Measurements from ENCODE around the gene MYO7B.

Gene MYO7B

DNA sequence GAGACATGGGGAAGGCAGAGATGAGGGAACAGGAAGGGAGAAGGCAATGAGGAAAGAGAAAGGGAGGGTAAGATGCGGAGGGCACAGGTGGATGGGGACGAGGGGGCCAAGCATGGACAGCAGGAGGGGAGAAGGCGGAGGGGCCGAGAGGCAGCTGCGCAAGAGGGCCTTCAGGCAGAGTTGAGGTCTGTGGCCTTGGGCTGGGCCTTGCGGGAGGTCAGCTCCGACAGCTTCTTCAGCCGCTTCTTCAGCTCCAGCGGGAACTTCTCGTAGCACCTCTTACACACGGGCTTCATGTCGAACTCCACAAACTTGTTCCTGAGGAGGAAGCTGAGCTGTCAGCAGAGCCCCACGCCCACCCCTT lies 103.6 kb downstream of the MYO7B start:
- DNase-seq: no peak

DNA sequence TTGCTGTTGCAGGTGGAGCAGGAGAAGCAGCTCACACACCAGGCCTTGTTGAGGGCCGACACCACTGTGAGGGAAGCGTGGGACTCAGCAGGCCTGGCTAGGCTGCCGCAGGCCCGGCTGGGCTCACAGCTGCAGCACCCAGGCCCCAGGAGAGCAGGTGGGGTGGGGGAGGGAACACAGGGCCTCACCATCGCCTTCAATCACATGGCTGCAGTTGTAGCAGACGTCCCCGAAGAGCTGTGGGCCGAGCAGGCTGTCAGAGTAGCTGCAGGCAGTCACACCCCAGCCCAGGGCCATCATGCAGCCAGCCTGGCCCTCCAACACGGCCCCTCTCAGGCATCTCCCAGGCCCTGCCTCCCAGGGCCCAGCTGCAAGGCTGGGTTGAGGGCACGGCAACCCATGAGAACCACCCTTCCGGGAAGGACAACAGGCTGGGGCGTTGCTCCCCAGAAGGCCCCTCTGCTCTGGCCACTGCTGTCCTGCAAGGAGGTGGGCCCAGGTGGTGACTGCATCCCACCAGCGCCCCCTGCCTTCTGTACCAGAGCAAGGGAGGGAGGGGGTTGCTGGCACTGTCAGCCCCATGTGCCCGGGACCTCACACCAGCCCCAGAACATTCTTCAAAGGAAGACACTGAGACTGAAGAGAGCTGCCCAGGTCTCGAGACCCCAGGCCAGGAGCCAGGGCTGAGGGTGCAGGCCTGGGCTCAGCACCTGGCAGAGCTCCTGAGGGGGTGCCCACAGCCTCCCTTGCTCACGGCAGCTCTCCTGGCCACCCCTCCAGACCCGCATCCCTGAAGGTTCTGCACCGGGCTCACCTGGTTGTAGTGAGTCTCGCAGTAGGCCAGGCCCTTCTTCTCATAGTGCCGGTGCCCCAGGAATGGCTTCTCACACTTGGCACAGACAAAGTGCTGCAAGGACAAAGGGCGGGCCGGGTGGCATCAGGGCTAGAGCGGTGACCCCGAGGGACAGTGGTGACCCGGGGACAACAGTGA lies 104.9 kb downstream of the MYO7B start:
- peak; percentile 9 for DNase-seq

DNA sequence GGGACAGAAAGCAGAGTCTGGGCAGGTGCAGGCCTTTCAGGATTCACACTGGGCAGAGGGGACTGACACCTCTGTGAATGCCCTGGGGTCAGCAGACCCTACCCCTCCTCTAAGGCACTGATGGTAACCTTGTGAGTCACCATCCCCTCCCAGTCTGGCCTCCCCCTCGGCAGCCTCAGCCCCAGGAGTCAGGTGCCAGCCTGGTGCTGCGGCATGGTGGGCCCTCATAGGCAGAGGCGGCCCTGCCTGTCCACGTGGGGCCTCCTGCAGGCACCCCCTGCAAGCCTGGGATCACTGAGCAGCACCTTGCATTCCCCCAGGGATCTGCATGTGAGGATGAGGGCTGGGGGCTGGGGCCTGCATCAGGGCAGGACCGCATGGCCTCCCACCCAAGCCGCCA lies 105.7 kb downstream of the MYO7B start:
- peak; percentile 8 for DNase-seq

DNA sequence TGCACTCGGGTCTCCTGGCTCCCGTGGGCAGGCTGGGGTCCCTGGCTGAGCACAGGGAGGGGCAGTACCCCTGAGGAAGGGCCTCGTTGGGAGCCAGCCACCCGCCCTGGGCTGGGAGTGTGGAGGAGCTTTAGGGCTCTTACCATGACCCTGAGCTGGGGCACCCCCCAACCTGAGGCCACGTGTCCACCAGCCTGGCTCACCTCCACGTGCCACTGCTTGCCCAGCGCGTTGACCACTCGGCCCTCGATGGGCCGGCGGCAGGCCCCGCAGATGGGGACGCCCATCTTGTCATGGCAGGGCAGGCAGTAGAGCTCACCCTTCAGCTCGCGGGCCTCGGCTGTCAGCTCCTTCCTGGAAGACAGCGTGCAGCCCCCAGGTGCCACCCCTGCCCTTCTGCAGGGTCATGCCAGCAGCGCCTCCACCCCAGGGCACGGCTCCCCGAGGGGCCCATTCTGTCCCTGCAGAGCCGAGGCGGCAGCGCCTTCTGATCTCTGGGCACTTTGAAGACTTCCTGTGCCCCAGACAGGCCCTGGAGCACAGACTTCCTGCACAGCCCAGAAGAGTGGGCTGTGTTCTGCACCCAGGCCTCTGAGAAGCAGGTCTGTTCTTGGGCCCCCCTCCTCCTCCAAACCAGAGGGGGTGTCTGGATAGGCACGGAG lies 106.5 kb downstream of the MYO7B start:
- peak; percentile 51 for DNase-seq

DNA sequence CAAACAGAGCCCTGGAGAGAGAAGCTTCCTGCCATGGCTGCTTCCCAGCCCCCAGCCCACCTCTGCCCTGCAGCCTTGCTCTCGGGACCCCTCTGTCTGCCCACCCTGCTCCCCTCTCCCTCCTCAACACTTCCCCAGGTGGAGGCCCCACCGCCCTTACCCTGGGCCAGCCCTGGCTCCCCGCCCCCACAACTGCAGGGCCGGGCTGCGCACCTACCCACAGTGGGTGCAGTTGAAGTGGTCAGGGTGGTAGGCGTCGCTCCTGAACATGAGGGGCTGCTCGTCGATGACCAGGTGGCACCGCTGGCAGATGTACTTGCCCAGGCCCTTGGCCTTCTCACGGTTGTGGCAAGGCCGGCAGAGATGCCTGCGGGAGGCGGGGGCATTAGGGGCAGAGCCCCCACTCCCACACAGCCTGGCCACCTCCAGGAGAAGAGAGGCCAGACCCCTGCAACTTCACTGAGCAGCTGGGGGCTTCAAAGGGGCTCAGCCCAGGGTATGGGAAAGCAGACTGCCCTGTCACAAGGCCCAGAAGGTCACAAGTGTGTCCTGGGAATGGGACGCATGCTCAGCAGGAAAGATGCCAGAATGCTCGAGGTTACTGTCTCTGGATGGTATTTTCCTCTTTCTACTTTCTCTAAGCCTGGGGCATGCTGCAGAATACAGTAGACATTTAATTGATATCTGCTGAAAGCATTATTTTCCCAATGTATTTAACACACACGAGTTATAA lies 107.4 kb downstream of the MYO7B start:
- no peak for DNase-seq

DNA sequence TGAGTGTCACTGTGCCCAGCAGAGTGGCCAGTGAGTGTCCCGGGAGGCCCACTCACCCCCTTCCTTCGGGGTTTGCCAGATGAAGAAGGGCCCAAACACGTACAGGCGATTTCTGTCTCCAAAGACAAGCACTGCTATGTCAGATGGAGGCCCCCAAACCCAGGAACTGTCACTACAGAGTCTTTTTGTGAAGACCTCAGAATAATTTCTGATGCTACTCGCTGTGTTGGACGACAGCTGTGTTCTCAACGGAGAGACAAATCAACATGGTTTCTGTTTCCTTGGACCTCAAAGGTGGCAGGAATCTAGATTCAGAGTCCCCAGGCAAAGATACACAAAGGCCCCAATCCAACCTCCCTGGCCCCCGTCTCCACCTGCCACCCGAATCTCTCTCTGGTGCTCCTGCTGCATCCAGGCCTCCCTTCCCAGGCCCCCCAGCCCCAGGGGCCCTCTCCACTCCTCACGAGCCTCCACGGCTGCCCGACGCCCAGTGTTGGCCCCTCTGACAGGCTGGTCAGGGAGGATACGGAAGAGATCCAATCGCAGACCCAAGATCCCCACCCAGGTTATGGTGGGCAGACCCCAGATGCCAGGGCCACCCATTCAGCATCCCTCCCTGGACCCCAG lies 108.1 kb downstream of the MYO7B start:
- DNase-seq: no peak

DNA sequence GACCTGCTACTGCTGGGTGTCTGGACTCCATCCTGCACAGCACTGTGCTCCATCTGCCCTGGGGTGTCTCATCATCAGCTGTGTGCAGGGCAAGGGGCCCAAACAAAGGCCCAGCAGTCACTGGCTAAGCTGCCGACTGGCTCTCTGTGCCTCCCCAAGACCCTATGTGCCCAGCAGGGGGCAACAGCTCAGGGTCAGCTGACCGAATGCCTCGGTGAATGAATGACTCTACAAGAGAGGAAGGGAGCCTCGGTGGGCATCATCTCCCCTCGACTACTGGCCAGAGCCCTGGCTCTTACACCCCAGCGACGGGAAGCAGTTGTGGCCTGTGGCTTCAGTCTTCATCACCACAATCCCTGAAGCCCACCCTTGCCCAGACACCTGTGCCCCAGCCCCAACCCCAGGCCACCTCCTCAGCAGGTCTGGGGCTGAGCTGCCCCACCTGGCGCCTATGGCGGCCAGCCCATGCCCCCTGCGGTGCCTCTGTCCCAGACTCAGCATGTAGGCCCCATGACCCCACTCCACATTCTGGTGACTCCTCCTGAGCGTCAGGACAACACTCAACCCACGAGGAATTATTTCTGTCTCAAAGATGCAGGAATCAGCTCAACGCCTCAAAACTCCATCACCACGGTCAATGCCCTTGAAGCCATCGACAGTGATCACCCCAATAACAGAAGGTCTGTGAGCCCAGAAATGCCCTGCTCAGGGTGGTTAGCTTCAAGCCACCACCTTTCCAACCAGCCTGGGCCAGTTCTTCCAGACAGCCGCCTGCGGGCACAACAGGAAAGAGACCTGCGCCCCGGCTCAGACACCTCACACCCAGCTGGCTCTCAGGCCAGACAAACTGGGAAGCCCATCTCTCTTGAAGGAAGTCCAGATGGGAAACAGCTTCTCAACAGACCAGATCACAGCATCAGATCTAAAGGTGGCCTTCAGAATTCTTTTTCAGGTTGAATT lies 108.9 kb downstream of the MYO7B start:
- DNase-seq: no peak

DNA sequence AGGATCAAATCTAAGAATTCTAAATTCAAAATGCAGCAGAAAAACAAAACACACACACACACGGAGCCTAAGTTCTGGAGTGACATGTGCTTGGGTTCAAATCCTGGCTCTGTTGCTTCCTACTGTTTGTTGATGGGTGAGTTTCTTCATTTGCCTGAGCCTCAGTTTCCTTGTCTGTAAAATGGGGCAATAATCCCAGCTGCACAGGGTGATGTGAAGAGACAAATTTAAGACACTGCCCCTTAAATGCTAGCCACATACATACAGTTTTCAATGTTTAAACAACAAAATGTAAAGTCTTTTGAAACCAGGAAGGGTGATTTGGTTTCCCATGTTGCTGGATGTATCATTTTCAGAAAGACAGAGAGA lies 109.5 kb downstream of the MYO7B start:
- no peak for DNase-seq

DNA sequence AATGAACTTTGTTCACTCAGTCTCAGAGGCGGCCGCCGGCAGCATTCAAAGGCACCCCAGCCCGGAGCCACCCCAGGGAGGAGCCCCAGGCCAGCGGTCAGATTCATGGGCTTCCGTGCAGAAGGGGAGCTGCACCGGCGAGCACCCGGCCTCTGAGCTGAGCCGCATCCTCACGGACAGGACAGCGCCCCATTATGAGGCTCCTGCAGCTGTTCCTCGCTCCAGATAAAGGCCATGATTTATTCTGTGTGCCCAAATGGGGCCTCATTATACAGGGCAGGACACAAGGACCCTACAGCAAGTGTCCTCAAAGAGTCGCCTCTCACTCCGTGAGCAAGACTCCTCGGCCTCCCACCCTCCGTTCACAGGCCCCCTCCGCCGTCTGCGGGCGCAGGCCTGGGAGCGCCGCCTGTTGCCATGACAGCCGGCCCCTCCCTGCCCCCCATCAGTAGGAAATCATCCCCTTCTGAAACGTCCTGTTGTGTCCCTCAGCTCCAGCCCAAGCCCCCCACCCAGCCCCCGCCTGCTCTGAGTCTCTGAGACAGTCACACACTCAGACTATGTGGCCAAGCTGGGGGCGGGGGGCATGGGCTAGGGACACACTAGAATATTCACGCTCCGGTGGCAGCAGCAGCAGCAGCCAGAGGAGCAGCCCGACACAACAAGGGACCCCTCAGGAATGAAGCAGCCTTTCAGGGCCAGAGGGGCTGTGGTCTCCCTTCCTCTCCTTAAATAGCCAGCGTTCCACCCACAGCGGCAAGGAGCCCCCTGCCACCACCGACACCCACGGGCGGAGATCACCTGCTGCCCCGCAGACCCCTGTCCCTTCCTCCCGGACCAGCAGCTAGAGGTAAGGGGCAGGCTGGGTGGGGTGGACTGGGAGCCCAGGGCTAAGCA lies 110.2 kb downstream of the MYO7B start, which contains the start of gene GPR17:
TSS of gene GPR17 (plus strand) at position 759 of the 897 bp plus-strand sequence. CDS start 4,583 bp downstream, outside the sequence.
- no peak for DNase-seq

DNA sequence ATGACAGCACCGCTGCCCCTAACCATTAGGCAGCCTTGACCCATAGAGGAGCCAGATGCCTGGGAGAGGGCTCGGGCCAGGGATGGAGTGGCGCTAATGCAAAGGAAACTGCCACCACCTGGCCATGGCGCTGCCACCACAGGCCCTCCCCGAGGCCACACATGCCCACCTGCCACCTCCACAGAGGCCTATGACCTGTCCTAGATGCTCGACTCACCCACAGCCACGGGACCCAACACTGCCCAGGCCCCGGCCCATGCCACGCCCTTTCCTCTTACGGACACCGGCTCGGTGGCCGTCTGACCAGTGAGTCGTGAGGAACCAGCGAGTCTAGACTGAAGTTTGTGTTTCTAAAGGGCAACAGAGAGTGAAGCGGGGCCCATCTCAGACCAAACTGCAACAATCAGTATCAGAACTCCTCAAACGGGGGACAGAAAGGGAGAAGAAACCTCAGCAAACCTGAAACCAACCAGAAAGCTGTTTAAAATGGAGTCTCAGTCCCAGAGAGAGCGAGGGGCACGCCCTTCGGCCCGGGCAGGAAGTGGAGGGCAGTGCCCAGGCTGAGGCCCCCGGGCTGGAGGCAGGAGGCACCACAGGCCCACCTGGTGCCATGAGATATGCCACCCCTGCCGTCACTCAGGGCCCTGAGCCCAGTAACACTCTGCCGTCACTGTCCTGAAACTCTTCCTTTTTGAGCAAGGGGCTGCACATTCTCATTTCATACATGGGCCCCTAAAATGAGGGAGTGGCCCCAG lies 111.2 kb downstream of the MYO7B start:
- DNase-seq: no peak

DNA sequence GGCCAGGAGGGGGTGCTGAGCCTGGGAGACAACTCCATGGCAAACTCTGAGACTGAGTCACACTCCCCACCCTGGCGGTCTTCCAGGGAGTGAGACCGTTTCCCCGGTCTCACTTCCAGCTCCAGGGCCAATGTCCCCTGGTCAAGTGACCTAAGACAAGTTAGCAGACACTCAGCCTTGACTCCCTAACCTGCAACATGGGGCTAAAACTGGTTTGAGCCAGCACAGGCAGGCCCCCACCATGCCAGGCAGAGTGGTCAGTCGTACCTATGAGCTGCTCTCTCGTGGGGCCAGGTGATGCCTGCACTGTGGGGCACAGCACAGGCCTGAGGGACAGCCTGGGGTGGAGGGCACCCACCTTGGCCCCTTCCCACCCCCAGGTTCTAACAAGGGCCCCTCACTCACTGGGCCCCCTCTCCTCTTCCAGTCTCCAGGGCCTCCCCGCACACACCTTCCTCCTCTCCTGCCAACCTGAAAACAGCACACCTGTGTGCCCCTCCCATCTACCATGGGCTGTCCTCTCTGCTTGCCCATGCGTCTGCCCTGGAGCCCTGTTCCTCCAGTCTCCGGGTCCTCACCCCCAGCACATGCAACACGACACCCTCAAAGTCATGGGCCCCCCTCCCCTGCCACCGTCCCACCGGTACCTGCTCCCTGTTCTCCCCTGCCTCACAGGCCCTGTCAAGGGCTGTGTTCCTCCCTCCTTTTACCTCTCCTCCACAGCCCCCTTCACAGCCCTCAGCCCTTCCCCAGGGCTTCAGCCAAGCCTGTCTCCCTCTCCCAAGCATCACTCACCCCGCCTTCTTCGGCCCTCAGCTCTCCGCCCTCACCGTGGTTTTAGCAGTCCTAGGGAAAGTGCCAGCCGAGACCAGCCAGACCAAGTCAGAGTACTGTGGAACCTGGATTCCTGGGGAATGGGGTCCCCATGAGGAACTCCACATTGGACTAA lies 112.0 kb downstream of the MYO7B start:
- no peak for DNase-seq

DNA sequence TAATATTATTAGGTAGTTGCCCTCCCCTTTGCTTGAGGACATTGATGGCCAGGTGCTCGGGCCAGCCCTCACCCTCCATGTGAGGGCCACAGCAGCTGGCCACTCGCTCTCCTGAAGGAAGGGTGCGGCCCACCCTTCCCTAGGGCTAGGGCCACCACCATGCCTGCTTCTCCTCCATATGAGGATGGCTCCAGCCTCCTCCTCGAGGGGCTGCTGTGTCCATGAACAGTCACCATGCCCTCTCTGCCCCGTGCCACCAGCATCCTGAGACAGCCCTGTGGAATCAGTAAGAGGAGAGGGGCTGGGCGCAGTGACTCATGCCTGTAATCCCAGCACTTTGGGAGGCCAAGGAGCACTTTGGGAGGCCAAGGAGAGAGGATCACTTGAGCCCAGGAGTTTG lies 112.8 kb downstream of the MYO7B start:
- no peak for DNase-seq

DNA sequence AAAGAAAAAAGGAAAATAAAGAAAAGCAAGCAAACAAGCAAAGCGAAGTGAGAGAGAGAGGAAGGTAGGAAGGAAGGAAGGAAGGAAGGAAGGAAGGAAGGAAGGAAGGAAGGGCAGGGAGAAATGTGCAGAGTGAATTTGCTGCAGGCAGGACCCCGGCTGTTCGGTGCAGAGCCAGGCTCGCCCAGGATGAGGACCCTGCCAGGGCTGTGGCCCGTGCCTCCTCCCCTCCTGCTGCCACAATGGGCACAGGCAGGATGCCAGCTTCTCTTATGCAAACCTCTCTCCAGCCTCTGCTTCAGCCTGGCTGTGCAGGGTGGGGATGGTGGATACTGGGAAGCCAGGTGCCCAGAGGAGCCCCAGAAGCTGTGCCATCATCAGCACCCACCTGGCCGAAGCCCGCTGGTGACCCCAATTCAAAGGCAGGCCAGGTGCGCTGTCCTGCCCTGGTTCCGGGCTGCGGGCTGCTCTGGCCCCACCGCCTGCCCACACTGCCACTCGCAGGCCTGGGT lies 113.7 kb downstream of the MYO7B start:
- DNase-seq: no peak

DNA sequence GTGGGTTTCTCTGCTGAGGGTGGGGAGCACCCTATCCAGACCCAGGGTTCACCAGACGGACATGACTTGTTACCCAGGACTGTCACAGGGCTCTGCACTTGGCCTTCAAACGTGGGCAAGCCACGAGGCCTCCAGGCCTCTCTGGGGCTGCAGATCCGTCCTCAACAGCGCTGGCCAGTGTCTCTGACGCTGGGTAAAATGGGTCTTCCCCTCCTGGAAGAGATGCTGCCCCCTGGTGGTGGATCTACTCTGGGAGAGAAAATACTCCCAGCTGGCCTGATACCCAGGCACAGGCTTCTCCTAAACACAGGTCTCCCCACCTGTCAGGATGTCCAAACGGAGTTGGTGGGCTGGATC lies 114.2 kb downstream of the MYO7B start:
- DNase-seq: peak; percentile 78

DNA sequence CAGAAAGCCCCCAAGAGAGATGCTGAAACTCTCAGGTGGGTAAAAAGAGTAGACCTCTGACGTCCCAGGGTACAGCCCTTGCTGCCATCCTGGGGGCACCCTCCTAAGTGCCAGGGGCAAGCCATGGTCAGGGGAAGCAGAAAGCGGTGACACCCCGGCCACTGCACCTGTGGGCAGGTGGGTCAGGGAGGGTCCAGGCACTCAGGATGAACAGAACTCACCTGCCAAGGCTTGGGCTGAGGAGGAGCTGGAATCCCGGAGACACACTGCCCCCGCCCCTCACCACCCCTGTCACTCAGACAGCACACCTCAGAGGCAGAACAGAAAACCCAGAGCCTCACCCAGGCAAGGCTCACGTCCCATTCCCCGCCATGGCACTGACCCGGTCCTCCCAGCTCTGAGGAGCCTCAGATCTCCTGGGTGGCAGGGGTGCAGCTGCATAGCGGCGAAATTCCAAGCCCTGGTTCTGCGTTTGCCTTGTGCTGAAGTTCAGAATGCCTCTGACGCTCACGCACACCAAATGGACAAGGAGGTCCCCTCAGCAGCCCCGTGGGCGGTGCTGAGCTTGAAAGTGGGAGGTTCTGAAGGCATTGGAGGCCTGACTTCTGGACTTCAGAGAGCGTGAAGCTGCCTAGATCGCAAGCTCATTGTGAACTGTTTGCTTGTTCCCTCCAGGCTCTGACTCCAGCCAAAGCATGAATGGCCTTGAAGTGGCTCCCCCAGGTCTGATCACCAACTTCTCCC lies 114.7 kb downstream of the MYO7B start:
- no peak for DNase-seq

DNA sequence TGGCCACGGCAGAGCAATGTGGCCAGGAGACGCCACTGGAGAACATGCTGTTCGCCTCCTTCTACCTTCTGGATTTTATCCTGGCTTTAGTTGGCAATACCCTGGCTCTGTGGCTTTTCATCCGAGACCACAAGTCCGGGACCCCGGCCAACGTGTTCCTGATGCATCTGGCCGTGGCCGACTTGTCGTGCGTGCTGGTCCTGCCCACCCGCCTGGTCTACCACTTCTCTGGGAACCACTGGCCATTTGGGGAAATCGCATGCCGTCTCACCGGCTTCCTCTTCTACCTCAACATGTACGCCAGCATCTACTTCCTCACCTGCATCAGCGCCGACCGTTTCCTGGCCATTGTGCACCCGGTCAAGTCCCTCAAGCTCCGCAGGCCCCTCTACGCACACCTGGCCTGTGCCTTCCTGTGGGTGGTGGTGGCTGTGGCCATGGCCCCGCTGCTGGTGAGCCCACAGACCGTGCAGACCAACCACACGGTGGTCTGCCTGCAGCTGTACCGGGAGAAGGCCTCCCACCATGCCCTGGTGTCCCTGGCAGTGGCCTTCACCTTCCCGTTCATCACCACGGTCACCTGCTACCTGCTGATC lies 115.4 kb downstream of the MYO7B start:
- no peak for DNase-seq

DNA sequence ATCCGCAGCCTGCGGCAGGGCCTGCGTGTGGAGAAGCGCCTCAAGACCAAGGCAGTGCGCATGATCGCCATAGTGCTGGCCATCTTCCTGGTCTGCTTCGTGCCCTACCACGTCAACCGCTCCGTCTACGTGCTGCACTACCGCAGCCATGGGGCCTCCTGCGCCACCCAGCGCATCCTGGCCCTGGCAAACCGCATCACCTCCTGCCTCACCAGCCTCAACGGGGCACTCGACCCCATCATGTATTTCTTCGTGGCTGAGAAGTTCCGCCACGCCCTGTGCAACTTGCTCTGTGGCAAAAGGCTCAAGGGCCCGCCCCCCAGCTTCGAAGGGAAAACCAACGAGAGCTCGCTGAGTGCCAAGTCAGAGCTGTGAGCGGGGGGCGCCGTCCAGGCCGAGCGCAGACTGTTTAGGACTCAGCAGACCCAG lies 115.9 kb downstream of the MYO7B start:
- DNase-seq: no peak
